Osteocyte (in vitro differentiated cells): ENCODE data around the gene PPP1R3D. TPM values are rescaled to one million over a fixed set of nuclear protein-coding genes. Genes with fewer than 3 reads are reported as not detected.
A peak's percentile ranks its signal among the peaks of the same experiment; 100 is the strongest.

Source experiments
- DNase-seq: peaks from one replicate; pipeline ENCODE4 v3.0.0; 2021; ENCODE audit warnings: mixed read lengths; ENCODE audit not compliant: unreplicated experiment; ENCODE audit errors: extremely low spot score
- H3K27ac Mint-ChIP-seq: one replicate; pipeline ENCODE4 v1.8.0; 2021; ENCODE audit warnings: mild to moderate bottlenecking, mixed read lengths; ENCODE audit not compliant: unreplicated experiment
- H3K27me3 Mint-ChIP-seq: one replicate; pipeline ENCODE4 v1.8.0; 2021; ENCODE audit warnings: mixed read lengths; ENCODE audit not compliant: unreplicated experiment
- H3K36me3 Mint-ChIP-seq: one replicate; pipeline ENCODE4 v1.8.0; 2021; ENCODE audit warnings: mixed read lengths; ENCODE audit not compliant: unreplicated experiment
- H3K4me1 Mint-ChIP-seq: one replicate; pipeline ENCODE4 v1.8.0; 2021; ENCODE audit warnings: mixed read lengths; ENCODE audit not compliant: unreplicated experiment
- H3K4me3 Mint-ChIP-seq: one replicate; pipeline ENCODE4 v1.8.0; 2021; ENCODE audit warnings: mild to moderate bottlenecking, moderate library complexity, mixed read lengths; ENCODE audit not compliant: unreplicated experiment
- H3K9me3 Mint-ChIP-seq: one replicate; pipeline ENCODE4 v1.8.0; 2021; ENCODE audit warnings: mixed read lengths; ENCODE audit not compliant: unreplicated experiment
- total RNA-seq: library from RNA; stranded (reverse); gene quantifications from 2 replicates; pipeline ENCODE4 v1.2.1, GENCODE V29; 2021
- TF ChIP-seq, protein P1 (sequence below): fragments of 200-600 bp; sonication (generic); IDR thresholded peaks from 2 replicates; pipeline ENCODE4 v1.5.0; 2021; ENCODE audit warnings: antibody characterized with exemption, mild to moderate bottlenecking, moderate library complexity

The PPP1R3D gene
- total RNA-seq, 1 donor from 2014 or later: 7.3 TPM

- Mint-ChIP-seq H3K36me3 (no peaks in the 10 kb centered on the region), H3K4me3 (no peak overlapping the region), H3K27ac (peak overlapping the region; percentile 56)
These were observed 14.2 kb downstream of the PPP1R3D start for GRCh38 chr20:59925899-59926298.

DNA sequence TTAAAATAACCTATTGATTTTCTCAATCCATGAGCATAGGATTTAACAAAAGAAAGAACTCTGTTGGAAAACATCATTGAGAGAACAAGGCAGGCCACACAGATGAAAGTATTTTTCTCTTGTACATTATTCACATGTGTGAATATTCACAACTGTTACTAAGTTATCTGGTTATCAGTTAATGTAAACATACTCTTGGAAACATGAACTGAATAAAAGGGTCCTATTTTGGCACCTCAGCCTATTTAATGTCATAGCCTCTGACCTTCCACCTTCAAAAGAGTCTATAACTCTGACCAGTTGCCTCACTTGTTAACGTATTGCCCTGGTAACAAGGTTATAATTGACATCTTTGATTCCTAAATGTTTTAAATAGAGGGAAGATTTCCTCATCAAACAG, 14.7 kb downstream of the PPP1R3D start:
- DNase-seq: no peak
- no peaks in the 10 kb centered on the region for H3K36me3 Mint-ChIP-seq
- TF ChIP-seq, protein P1, sequence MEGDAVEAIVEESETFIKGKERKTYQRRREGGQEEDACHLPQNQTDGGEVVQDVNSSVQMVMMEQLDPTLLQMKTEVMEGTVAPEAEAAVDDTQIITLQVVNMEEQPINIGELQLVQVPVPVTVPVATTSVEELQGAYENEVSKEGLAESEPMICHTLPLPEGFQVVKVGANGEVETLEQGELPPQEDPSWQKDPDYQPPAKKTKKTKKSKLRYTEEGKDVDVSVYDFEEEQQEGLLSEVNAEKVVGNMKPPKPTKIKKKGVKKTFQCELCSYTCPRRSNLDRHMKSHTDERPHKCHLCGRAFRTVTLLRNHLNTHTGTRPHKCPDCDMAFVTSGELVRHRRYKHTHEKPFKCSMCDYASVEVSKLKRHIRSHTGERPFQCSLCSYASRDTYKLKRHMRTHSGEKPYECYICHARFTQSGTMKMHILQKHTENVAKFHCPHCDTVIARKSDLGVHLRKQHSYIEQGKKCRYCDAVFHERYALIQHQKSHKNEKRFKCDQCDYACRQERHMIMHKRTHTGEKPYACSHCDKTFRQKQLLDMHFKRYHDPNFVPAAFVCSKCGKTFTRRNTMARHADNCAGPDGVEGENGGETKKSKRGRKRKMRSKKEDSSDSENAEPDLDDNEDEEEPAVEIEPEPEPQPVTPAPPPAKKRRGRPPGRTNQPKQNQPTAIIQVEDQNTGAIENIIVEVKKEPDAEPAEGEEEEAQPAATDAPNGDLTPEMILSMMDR: no peak
- H3K4me3 Mint-ChIP-seq: no peak overlapping the region
- H3K27me3 Mint-ChIP-seq: peaks cover 4% of the 10 kb centered on the region
- no peaks in the 10 kb centered on the region for H3K9me3 Mint-ChIP-seq
- no peak overlapping the region for H3K27ac Mint-ChIP-seq
- peaks cover 16% of the 10 kb centered on the region for H3K4me1 Mint-ChIP-seq

More at GRCh38 chr20:59925899-59926298, 14.2 kb downstream of the PPP1R3D start:
- H3K4me1 Mint-ChIP-seq: peaks cover 16% of the 10 kb centered on the region
- peaks cover 4% of the 10 kb centered on the region for H3K27me3 Mint-ChIP-seq
- TF ChIP-seq, protein P1: no peak
- no peak for DNase-seq
- H3K9me3 Mint-ChIP-seq: no peaks in the 10 kb centered on the region

GRCh38 chr20:59923514-59923913, 16.6 kb downstream of the PPP1R3D start:
- H3K4me3 Mint-ChIP-seq: no peak overlapping the region
- TF ChIP-seq, protein P1: no peak
- H3K36me3 Mint-ChIP-seq: no peaks in the 10 kb centered on the region
- H3K9me3 Mint-ChIP-seq: no peaks in the 10 kb centered on the region
- peaks cover 16% of the 10 kb centered on the region for H3K4me1 Mint-ChIP-seq
- H3K27me3 Mint-ChIP-seq: peaks cover 4% of the 10 kb centered on the region
- H3K27ac Mint-ChIP-seq: no peak overlapping the region
- no peak for DNase-seq

GRCh38 chr20:59920944-59921343, 19.2 kb downstream of the PPP1R3D start:
- Mint-ChIP-seq H3K27me3 (peaks cover 4% of the 10 kb centered on the region), H3K4me1 (peaks cover 11% of the 10 kb centered on the region), H3K27ac (no peak overlapping the region), H3K36me3 (no peaks in the 10 kb centered on the region), H3K4me3 (no peak overlapping the region), H3K9me3 (no peaks in the 10 kb centered on the region)
- TF ChIP-seq, protein P1: no peak
- no peak for DNase-seq

DNA sequence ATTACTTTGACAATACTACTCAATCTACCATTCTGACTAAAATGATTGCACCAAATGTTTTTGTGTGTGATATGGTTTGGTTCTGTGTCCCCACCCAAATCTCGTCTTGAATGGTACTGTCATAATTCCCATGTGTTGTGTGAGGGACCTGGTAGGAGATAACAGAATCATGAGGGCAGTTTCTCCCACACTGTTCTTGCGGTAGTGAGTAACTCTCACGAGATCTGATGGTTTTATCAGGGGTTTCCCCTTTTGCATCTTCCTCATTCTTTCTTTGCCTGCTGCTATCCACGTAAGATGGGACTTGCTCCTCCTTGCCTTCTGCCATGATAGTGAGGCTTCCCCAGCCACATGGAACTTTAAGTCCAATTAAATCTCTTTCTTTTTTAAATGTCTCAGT, 27.5 kb downstream of the PPP1R3D start:
- H3K36me3 Mint-ChIP-seq: no peaks in the 10 kb centered on the region
- no peaks in the 10 kb centered on the region for H3K9me3 Mint-ChIP-seq
- H3K27me3 Mint-ChIP-seq: peaks cover 4% of the 10 kb centered on the region
- DNase-seq: no peak
- H3K4me1 Mint-ChIP-seq: no peaks in the 10 kb centered on the region
- no peak overlapping the region for H3K27ac Mint-ChIP-seq
- no peak overlapping the region for H3K4me3 Mint-ChIP-seq
- TF ChIP-seq, protein P1: no peak
